Astrocyte (in vitro differentiated cells and primary cell): Measurements from ENCODE around the gene MDM2. TPM values are rescaled to one million over a fixed set of nuclear protein-coding genes. Genes with fewer than 3 reads are reported as not detected.
A peak's percentile ranks its signal among the peaks of the same experiment; 100 is the strongest.

ENCODE experiments used
- DNase-seq: peaks from one replicate; pipeline ENCODE4 v3.0.0-alpha.2; 2010; ENCODE audit warnings: low read depth
- FAIRE-seq: peaks from 2 replicates; lab custom pipeline; 2011; peaks lifted over from hg19 to GRCh38; lab: Jason Lieb, UNC
- H2AFZ ChIP-seq: 2 replicates; pipeline ENCODE4 v1.6.0; 2012; ENCODE audit warnings: low read depth, low read length, inconsistent platforms
- H3K27ac ChIP-seq: 2 replicates; pipeline ENCODE4 v1.5.1; 2011; ENCODE audit warnings: low read depth, low read length, inconsistent platforms
- H3K27me3 ChIP-seq: 2 replicates; pipeline ENCODE4 v1.6.0; 2011; ENCODE audit warnings: low read length, inconsistent platforms; ENCODE audit not compliant: insufficient read depth
- H3K36me3 ChIP-seq: 2 replicates; pipeline ENCODE4 v1.5.1; 2011; ENCODE audit warnings: low read length, inconsistent platforms; ENCODE audit not compliant: insufficient read depth
- H3K4me1 ChIP-seq: 2 replicates; pipeline ENCODE4 v1.5.1; 2011; ENCODE audit warnings: low read length, inconsistent platforms; ENCODE audit not compliant: insufficient read depth
- H3K4me2 ChIP-seq: 2 replicates; pipeline ENCODE4 v1.6.0; 2012; ENCODE audit warnings: low read length, inconsistent platforms
- H3K4me3 ChIP-seq: 2 replicates; pipeline ENCODE4 v1.5.1; 2011; ENCODE audit warnings: low read depth, mild to moderate bottlenecking, low read length, inconsistent platforms; ENCODE audit not compliant: insufficient read depth
- H3K79me2 ChIP-seq: 2 replicates; pipeline ENCODE4 v1.6.0; 2012; ENCODE audit warnings: mild to moderate bottlenecking, low read length, inconsistent platforms; ENCODE audit not compliant: insufficient read depth
- H3K9ac ChIP-seq: 2 replicates; pipeline ENCODE4 v1.6.0; 2012; ENCODE audit warnings: mild to moderate bottlenecking, low read length, inconsistent platforms
- H3K9me3 ChIP-seq: 2 replicates; pipeline ENCODE4 v1.5.1; 2012; ENCODE audit warnings: low read depth, mild to moderate bottlenecking, low read length, inconsistent platforms; ENCODE audit not compliant: insufficient read depth
- H4K20me1 ChIP-seq: 2 replicates; pipeline ENCODE4 v1.6.0; 2012; ENCODE audit warnings: low read length, inconsistent platforms; ENCODE audit not compliant: insufficient read depth
- H3K27ac Mint-ChIP-seq: one replicate; pipeline ENCODE4 v1.8.0; 2021; ENCODE audit warnings: mild to moderate bottlenecking, mixed read lengths; ENCODE audit not compliant: unreplicated experiment
- H3K27me3 Mint-ChIP-seq: one replicate; pipeline ENCODE4 v1.8.0; 2021; ENCODE audit warnings: low read depth, mixed read lengths; ENCODE audit not compliant: unreplicated experiment
- H3K36me3 Mint-ChIP-seq: one replicate; pipeline ENCODE4 v1.8.0; 2021; ENCODE audit warnings: low read depth, mixed read lengths; ENCODE audit not compliant: unreplicated experiment
- H3K4me1 Mint-ChIP-seq: one replicate; pipeline ENCODE4 v1.8.0; 2021; ENCODE audit warnings: low read depth, mixed read lengths; ENCODE audit not compliant: unreplicated experiment
- H3K4me3 Mint-ChIP-seq: one replicate; pipeline ENCODE4 v1.8.0; 2021; ENCODE audit warnings: mild to moderate bottlenecking, moderate library complexity, mixed read lengths; ENCODE audit not compliant: unreplicated experiment
- H3K9me3 Mint-ChIP-seq: one replicate; pipeline ENCODE4 v1.8.0; 2021; ENCODE audit warnings: mild to moderate bottlenecking, mixed read lengths; ENCODE audit not compliant: unreplicated experiment
- CTCF ChIP-seq: IDR thresholded peaks from 2 replicates; pipeline ENCODE4 v1.5.1; 2011; ENCODE audit warnings: low read depth, mild to moderate bottlenecking, inconsistent platforms, low read length, moderate library complexity; ENCODE audit not compliant: insufficient read depth
- EZH2 ChIP-seq: IDR thresholded peaks from 2 replicates; pipeline ENCODE4 v1.6.1; 2012; ENCODE audit warnings: mild to moderate bottlenecking, low read length, inconsistent platforms; ENCODE audit not compliant: insufficient read depth
- total RNA-seq: library from RNA; stranded (reverse); gene quantifications from 2 replicates; pipeline ENCODE4 v1.2.1, GENCODE V29; 2021

The MDM2 gene
- total RNA-seq, 1 donor from 2014 or later, result 828 TPM

GRCh38 chr12:68832504-68832867 is 24.5 kb downstream of the MDM2 start:
- H3K9ac ChIP-seq, result no peak overlapping the region
- H3K4me1 Mint-ChIP-seq, result peaks cover 20% of the 10 kb centered on the region
- peaks cover 6% of the 10 kb centered on the region for H3K36me3 Mint-ChIP-seq
- no peaks in the 10 kb centered on the region for H3K27me3 Mint-ChIP-seq
- H3K9me3 ChIP-seq, result no peaks in the 10 kb centered on the region
- H3K27ac Mint-ChIP-seq, result no peak overlapping the region
- no peak overlapping the region for H3K27ac ChIP-seq
- no peak for DNase-seq
- H3K9me3 Mint-ChIP-seq, result no peaks in the 10 kb centered on the region
- H3K79me2 ChIP-seq, result peaks cover 62% of the 10 kb centered on the region
- FAIRE-seq, result no peak
- TF ChIP-seq CTCF, result no peak
- no peak for TF ChIP-seq EZH2
- H3K4me3 Mint-ChIP-seq, result no peak overlapping the region
- H3K36me3 ChIP-seq, result peaks cover 79% of the 10 kb centered on the region
- H2AFZ ChIP-seq, result no peak overlapping the region
- H3K4me2 ChIP-seq, result no peak overlapping the region
- no peaks in the 10 kb centered on the region for H3K27me3 ChIP-seq
- peaks cover 89% of the 10 kb centered on the region for H4K20me1 ChIP-seq
- H3K4me3 ChIP-seq, result no peak overlapping the region
- H3K4me1 ChIP-seq, result no peaks in the 10 kb centered on the region

DNA sequence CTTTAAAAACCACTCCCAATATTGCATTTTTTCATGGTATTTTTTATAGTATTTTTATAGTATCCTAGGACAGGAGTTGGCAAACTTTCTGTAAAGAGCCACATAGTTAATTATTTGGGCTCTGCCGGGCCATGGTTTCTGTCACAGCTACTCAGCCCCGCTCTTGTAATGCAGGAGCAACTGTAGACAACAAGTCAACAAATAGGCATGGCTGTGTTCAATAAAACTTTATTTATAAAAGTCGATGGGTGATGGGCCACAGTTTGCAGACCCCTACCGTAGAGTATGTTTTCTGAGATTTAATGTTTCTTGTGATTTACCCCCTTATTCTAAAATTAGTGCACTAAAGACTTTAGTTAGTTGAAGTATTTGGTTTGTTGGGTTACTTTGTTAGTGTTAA is 25.5 kb downstream of the MDM2 start:
- H3K9me3 Mint-ChIP-seq, result no peaks in the 10 kb centered on the region
- H3K36me3 ChIP-seq, result peaks cover 79% of the 10 kb centered on the region
- TF ChIP-seq CTCF (no peak), EZH2 (no peak)

DNA sequence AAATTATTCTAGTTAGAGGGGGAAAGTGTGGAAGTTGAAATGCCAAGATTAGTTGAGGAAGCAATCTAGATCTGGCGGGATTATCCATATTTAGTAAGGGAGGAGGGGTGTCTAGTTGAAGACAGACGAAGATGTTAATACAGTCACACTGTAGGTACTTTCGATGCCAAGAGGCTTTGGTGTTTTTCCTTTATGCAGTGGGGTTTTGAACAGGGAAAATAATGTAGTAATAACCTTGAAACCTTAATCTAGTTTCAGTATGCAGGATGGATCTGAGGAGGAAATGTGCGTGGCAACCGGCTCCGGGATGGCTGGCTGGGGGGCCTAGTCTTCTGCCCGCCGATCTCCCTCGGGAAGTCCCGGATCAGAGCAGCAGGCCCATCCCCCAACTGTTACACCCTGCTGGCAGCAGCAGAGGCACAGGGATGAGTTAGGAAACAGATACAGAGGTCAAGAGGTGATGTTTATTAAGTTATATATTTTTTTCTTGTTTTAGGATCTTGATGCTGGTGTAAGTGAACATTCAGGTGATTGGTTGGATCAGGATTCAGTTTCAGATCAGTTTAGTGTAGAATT is 27.4 kb downstream of the MDM2 start:
- Mint-ChIP-seq H3K36me3 (peaks cover 16% of the 10 kb centered on the region), H3K9me3 (no peaks in the 10 kb centered on the region), H3K4me3 (peak overlapping the region; percentile 58), H3K27me3 (no peaks in the 10 kb centered on the region), H3K27ac (peak overlapping the region; percentile 79), H3K4me1 (peaks cover 17% of the 10 kb centered on the region)
- Histone ChIP-seq H3K36me3 (peaks cover 83% of the 10 kb centered on the region), H3K79me2 (peaks cover 55% of the 10 kb centered on the region), H3K27ac (no peak overlapping the region), H2AFZ (no peak overlapping the region), H3K4me1 (no peaks in the 10 kb centered on the region), H3K4me2 (no peak overlapping the region), H4K20me1 (peaks cover 89% of the 10 kb centered on the region), H3K9ac (no peak overlapping the region), H3K4me3 (no peak overlapping the region), H3K9me3 (no peaks in the 10 kb centered on the region), H3K27me3 (no peaks in the 10 kb centered on the region)
- FAIRE-seq (no peak), DNase-seq (no peak)
- TF ChIP-seq EZH2, result no peak
- TF ChIP-seq CTCF, result no peak

More for the DNA sequence above, 25.5 kb downstream of the MDM2 start:
- H3K27ac ChIP-seq, result peak overlapping the region; percentile 4
- H3K27me3 Mint-ChIP-seq, result no peaks in the 10 kb centered on the region
- H3K4me3 Mint-ChIP-seq, result no peak overlapping the region
- H3K79me2 ChIP-seq, result peaks cover 59% of the 10 kb centered on the region
- H3K36me3 Mint-ChIP-seq, result peaks cover 12% of the 10 kb centered on the region
- H3K9ac ChIP-seq, result no peak overlapping the region
- no peak overlapping the region for H3K4me2 ChIP-seq
- H2AFZ ChIP-seq, result no peak overlapping the region
- H3K27ac Mint-ChIP-seq, result no peak overlapping the region
- no peak for DNase-seq
- peaks cover 88% of the 10 kb centered on the region for H4K20me1 ChIP-seq
- H3K4me1 Mint-ChIP-seq, result peaks cover 22% of the 10 kb centered on the region
- no peak for FAIRE-seq
- no peaks in the 10 kb centered on the region for H3K27me3 ChIP-seq
- H3K9me3 ChIP-seq, result no peaks in the 10 kb centered on the region
- no peak overlapping the region for H3K4me3 ChIP-seq
- H3K4me1 ChIP-seq, result no peaks in the 10 kb centered on the region
